DND-41 (cell line): ENCODE measurements around the gene CEMIP.

Experiments
- CTCF ChIP-seq: IDR thresholded peaks from 2 replicates; pipeline ENCODE4 v1.5.1; 2012; ENCODE audit warnings: borderline replicate concordance, low read length, moderate library complexity, mild to moderate bottlenecking; ENCODE audit not compliant: poor library complexity, severe bottlenecking; ENCODE audit errors: extremely low read depth
- EZH2 ChIP-seq: IDR thresholded peaks from 3 replicates; pipeline ENCODE4 v1.6.1; 2012; ENCODE audit warnings: borderline replicate concordance, low read depth, mild to moderate bottlenecking, moderate library complexity, low read length, inconsistent platforms; ENCODE audit not compliant: severe bottlenecking

- no peak for TF ChIP-seq CTCF
- TF ChIP-seq EZH2: no peak
These were observed 118.9 kb downstream of the CEMIP start for GRCh38 chr15:80898040-80898439.
